OCI-LY1 (cell line): Measurements from ENCODE around the gene POLR2E.

Experiments used
- EZH2 ChIP-seq: fragments of 200-600 bp; sonication (generic), shearing (Covaris generic); IDR thresholded peaks from 2 replicates; pipeline ENCODE4 v1.8.0; 2017; ENCODE audit warnings: borderline replicate concordance, mixed run types, mild to moderate bottlenecking, antibody characterized with exemption, low read length, moderate library complexity, mixed read lengths
- TF ChIP-seq, protein P1 (sequence below): fragments of 200-600 bp; sonication (generic), shearing (Covaris generic); IDR thresholded peaks from 2 replicates; pipeline ENCODE4 v1.5.1; 2017; ENCODE audit warnings: mild to moderate bottlenecking, antibody characterized with exemption, low read length, moderate library complexity, mixed read lengths

- no peak for TF ChIP-seq EZH2
- TF ChIP-seq, protein P1, sequence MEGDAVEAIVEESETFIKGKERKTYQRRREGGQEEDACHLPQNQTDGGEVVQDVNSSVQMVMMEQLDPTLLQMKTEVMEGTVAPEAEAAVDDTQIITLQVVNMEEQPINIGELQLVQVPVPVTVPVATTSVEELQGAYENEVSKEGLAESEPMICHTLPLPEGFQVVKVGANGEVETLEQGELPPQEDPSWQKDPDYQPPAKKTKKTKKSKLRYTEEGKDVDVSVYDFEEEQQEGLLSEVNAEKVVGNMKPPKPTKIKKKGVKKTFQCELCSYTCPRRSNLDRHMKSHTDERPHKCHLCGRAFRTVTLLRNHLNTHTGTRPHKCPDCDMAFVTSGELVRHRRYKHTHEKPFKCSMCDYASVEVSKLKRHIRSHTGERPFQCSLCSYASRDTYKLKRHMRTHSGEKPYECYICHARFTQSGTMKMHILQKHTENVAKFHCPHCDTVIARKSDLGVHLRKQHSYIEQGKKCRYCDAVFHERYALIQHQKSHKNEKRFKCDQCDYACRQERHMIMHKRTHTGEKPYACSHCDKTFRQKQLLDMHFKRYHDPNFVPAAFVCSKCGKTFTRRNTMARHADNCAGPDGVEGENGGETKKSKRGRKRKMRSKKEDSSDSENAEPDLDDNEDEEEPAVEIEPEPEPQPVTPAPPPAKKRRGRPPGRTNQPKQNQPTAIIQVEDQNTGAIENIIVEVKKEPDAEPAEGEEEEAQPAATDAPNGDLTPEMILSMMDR, result no peak; the same call in 1 of the 2 replicates
These were observed 5.3 kb downstream of the POLR2E start for GRCh38 chr19:1089891-1090290.
